EL (cell line): ENCODE results near the gene LRMDA.

Experiments
- DNase-seq: peaks from one replicate; pipeline ENCODE4 v3.0.0-alpha.2; 2016

LRMDA gene

GRCh38 chr10:75978213-75978612, 546.8 kb downstream of the LRMDA start:
- no peak for DNase-seq

- DNase-seq, result no peak
These were observed 549.1 kb downstream of the LRMDA start for GRCh38 chr10:75980419-75981002.

- DNase-seq, result no peak
These were observed 551.4 kb downstream of the LRMDA start for GRCh38 chr10:75982611-75983369.

GRCh38 chr10:75984067-75984466, 552.6 kb downstream of the LRMDA start:
- no peak for DNase-seq

- peak; percentile 11 for DNase-seq
These were observed 556.2 kb downstream of the LRMDA start for GRCh38 chr10:75987616-75988015.

GRCh38 chr10:75994357-75995040, 563.1 kb downstream of the LRMDA start:
- no peak for DNase-seq

- no peak for DNase-seq
These were observed 563.6 kb downstream of the LRMDA start for GRCh38 chr10:75995041-75995430.

GRCh38 chr10:75995720-75996119, 564.3 kb downstream of the LRMDA start:
- DNase-seq, result no peak

- DNase-seq, result no peak
These were observed 567.6 kb downstream of the LRMDA start for GRCh38 chr10:75999001-75999400.

- DNase-seq, result no peak
These were observed 568.2 kb downstream of the LRMDA start for GRCh38 chr10:75999515-76000209.

GRCh38 chr10:76000550-76000949, 569.1 kb downstream of the LRMDA start:
- DNase-seq, result no peak

GRCh38 chr10:76001019-76001418, 569.6 kb downstream of the LRMDA start:
- no peak for DNase-seq

GRCh38 chr10:76001461-76001860, 570.0 kb downstream of the LRMDA start:
- no peak for DNase-seq

- DNase-seq, result no peak
These were observed 570.9 kb downstream of the LRMDA start for GRCh38 chr10:76002262-76002854.

GRCh38 chr10:76007667-76008181, 576.3 kb downstream of the LRMDA start:
- no peak for DNase-seq

GRCh38 chr10:76009531-76009930, 578.1 kb downstream of the LRMDA start:
- DNase-seq, result no peak

- no peak for DNase-seq
These were observed 579.3 kb downstream of the LRMDA start for GRCh38 chr10:76010703-76011102.

GRCh38 chr10:76012716-76013327, 581.4 kb downstream of the LRMDA start:
- DNase-seq, result no peak

- no peak for DNase-seq
These were observed 583.8 kb downstream of the LRMDA start for GRCh38 chr10:76015245-76015644.

- no peak for DNase-seq
These were observed 585.8 kb downstream of the LRMDA start for GRCh38 chr10:76017026-76017732.

GRCh38 chr10:76017733-76018433, 586.5 kb downstream of the LRMDA start:
- no peak for DNase-seq
